HG02840 (cell line): ENCODE results near the gene CELF4.

Experiments
- ATAC-seq: cut with Tn5 transposase; IDR thresholded peaks from one replicate; pipeline ENCODE4 v1.9.1; 2021; ENCODE audit warnings: mild to moderate bottlenecking, moderate library complexity, moderate number of reproducible peaks; ENCODE audit not compliant: unreplicated experiment, low FRiP score

CELF4 gene

GRCh38 chr18:37252854-37253393, 312.7 kb downstream of the CELF4 start:
- no peak for ATAC-seq

GRCh38 chr18:37252342-37252741, 313.3 kb downstream of the CELF4 start:
- no peak for ATAC-seq

GRCh38 chr18:37251679-37252078, 313.9 kb downstream of the CELF4 start:
- no peak for ATAC-seq

GRCh38 chr18:37249895-37250618, 315.5 kb downstream of the CELF4 start:
- no peak for ATAC-seq

- ATAC-seq, result no peak
Observed at GRCh38 chr18:37249171-37249886, 316.3 kb downstream of the CELF4 start.

GRCh38 chr18:37248281-37248680, 317.3 kb downstream of the CELF4 start:
- no peak for ATAC-seq

- ATAC-seq, result no peak
Observed at GRCh38 chr18:37247497-37248161, 318.0 kb downstream of the CELF4 start.

GRCh38 chr18:37246779-37247340, 318.7 kb downstream of the CELF4 start:
- ATAC-seq, result no peak

- ATAC-seq, result no peak
Observed at GRCh38 chr18:37244618-37245017, 321.0 kb downstream of the CELF4 start.

GRCh38 chr18:37243741-37244140, 321.9 kb downstream of the CELF4 start:
- no peak for ATAC-seq

GRCh38 chr18:37242826-37243560, 322.6 kb downstream of the CELF4 start:
- ATAC-seq, result no peak

GRCh38 chr18:37242091-37242490, 323.5 kb downstream of the CELF4 start:
- ATAC-seq, result no peak

- no peak for ATAC-seq
Observed at GRCh38 chr18:37238282-37239108, 327.1 kb downstream of the CELF4 start.

GRCh38 chr18:37235583-37235982, 330.0 kb downstream of the CELF4 start:
- ATAC-seq, result no peak

GRCh38 chr18:37231251-37231650, 334.3 kb downstream of the CELF4 start:
- ATAC-seq, result no peak

- ATAC-seq, result no peak
Observed at GRCh38 chr18:37230768-37231167, 334.8 kb downstream of the CELF4 start.

GRCh38 chr18:37225279-37225678, 340.3 kb downstream of the CELF4 start:
- ATAC-seq, result no peak

GRCh38 chr18:37222999-37223378, 342.6 kb downstream of the CELF4 start:
- ATAC-seq, result no peak

- ATAC-seq, result no peak
Observed at GRCh38 chr18:37222354-37222998, 343.1 kb downstream of the CELF4 start.
